Liver (tissue), 3 donors: ENCODE measurements around the gene PALD1.

ENCODE experiments used
- RAD21 ChIP-seq, 2 donors: IDR thresholded peaks; 2 replicates each; pipeline ENCODE4 v1.6.1; 2016; ENCODE audit warnings: antibody characterized with exemption in 2 of 2, mild to moderate bottlenecking in 2 of 2
- TF ChIP-seq, protein P1 (sequence below): fragments of 150-350 bp; IDR thresholded peaks from 2 replicates; pipeline ENCODE4 v1.5.1; 2017; ENCODE audit warnings: improper control_type of control experiment, low read depth, low read length; ENCODE audit not compliant: missing input control
- donor health status: healthy.
- donor health status: healthy.

DNA sequence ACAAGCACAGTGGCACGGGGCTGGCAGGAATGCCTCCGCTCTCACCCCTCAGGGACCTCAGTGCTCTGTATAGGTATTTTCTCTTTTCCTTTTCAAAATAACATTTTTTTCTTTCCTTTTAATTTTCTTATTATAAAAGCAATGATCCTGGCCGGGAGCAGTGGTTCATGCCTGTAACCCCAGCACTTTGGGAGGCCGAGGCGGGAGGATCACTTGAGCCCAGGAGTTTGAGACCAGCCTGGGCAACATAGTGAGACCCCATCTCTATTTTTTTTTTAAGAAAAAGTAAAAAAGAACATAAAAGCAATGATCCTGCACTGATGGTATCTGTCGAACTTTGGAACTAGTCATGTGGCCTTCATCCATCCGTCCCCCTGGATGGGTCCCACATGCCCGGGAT lies 120.8 kb downstream of the PALD1 start:
- TF ChIP-seq RAD21 (IDR thresholded peaks at IDR 0.05), result no peak
- TF ChIP-seq, protein P1, sequence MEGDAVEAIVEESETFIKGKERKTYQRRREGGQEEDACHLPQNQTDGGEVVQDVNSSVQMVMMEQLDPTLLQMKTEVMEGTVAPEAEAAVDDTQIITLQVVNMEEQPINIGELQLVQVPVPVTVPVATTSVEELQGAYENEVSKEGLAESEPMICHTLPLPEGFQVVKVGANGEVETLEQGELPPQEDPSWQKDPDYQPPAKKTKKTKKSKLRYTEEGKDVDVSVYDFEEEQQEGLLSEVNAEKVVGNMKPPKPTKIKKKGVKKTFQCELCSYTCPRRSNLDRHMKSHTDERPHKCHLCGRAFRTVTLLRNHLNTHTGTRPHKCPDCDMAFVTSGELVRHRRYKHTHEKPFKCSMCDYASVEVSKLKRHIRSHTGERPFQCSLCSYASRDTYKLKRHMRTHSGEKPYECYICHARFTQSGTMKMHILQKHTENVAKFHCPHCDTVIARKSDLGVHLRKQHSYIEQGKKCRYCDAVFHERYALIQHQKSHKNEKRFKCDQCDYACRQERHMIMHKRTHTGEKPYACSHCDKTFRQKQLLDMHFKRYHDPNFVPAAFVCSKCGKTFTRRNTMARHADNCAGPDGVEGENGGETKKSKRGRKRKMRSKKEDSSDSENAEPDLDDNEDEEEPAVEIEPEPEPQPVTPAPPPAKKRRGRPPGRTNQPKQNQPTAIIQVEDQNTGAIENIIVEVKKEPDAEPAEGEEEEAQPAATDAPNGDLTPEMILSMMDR, result no peak
